ENCODE measurements around the gene SLC44A1.

SLC44A1 gene

GRCh38 chr9:105338308-105338707 is 93.9 kb downstream of the SLC44A1 start:
- Histone ChIP-seq H3K4me3 (no peak overlapping the region), H3K27ac (no peak overlapping the region)
- no peak for TF ChIP-seq CTCF (IDR thresholded peaks at IDR 0.05)
- no peak for DNase-seq (ENCODE audit: low spot score)

- TF ChIP-seq CTCF (IDR thresholded peaks at IDR 0.05): no peak
- Histone ChIP-seq H3K27ac (no peak overlapping the region), H3K4me3 (no peak overlapping the region)
- DNase-seq (ENCODE audit: low spot score): no peak
These were observed 95.4 kb downstream of the SLC44A1 start for GRCh38 chr9:105339849-105340248.

- Histone ChIP-seq H3K4me3 (peak overlapping the region; percentile 8), H3K27ac (no peak overlapping the region)
- DNase-seq (ENCODE audit: low spot score): no peak
- TF ChIP-seq CTCF (IDR thresholded peaks at IDR 0.05): no peak
These were observed 97.1 kb downstream of the SLC44A1 start for GRCh38 chr9:105341434-105342146.

DNA sequence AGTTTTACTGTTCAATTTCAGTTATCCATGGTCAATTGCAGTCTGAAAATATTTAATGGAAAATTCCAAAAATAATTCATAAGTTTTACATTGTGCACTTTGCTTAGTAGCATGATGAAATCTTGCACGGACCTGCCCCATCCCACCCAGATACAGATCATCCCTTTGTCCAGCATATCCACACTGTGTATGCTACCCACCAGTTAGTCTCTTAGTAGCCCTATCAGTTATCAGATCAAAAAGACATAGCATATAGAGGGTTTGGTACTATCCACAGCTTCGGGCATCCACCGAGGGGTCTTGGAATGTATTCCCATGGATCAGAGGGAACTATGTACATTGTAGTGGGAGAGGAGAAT is 97.7 kb downstream of the SLC44A1 start:
- DNase-seq (ENCODE audit: low spot score): no peak
- H3K4me3 ChIP-seq: peak overlapping the region; percentile 8
- H3K27ac ChIP-seq: no peak overlapping the region
- no peak for TF ChIP-seq CTCF (IDR thresholded peaks at IDR 0.05)

DNA sequence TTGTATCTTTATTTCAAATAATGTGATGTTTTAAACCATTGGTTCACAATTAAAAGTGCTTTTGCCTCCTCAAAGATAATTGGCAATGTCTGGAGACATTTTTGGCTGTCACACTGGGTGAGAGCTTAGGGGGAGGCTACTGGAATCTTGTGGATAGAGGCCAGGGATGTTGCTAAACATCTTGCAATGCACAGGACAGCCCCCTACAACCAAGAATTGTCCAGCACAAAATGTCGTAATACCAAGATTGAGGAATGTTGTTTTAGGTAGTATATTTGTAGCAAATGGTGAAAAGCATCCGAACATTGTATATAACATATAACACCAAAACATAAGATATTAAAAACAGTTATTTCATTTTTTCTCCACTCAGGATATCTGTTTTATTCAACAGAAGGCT is 99.8 kb downstream of the SLC44A1 start:
- Histone ChIP-seq H3K4me3 (no peak overlapping the region), H3K27ac (no peak overlapping the region)
- no peak for TF ChIP-seq CTCF (IDR thresholded peaks at IDR 0.05)
- no peak for DNase-seq (ENCODE audit: low spot score)

DNA sequence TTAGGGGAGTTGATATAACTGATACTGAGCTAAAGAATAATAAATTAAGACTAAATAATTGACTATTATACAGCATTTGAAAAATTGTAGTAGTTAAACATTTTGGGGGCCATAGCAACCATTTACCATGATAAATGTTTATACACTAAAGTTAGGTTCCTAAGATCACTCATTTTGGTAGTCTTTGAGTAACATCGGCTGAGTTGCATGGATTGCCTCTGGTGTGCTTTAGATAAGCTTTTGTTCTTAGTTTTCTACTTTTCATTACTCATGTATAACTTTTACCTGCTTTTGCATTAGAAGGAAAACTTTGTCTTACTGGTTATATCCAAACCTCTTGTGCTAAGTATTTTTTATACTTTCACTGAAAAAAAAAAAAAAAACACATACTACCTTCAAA is 101.2 kb downstream of the SLC44A1 start:
- no peak for TF ChIP-seq CTCF (IDR thresholded peaks at IDR 0.05)
- no peak for DNase-seq (ENCODE audit: low spot score)
- Histone ChIP-seq H3K27ac (no peak overlapping the region), H3K4me3 (no peak overlapping the region)

- DNase-seq (ENCODE audit: low spot score): no peak
- H3K27ac ChIP-seq: no peak overlapping the region
- no peak for TF ChIP-seq CTCF (IDR thresholded peaks at IDR 0.05)
- H3K4me3 ChIP-seq: no peak overlapping the region
These were observed 101.8 kb downstream of the SLC44A1 start for GRCh38 chr9:105346273-105346672.
